GM19452 (cell line): ENCODE data around the gene ZFP82.

Experiments
- ATAC-seq: cut with Tn5 transposase; IDR thresholded peaks from one replicate; pipeline ENCODE4 v1.9.1; 2021; ENCODE audit not compliant: unreplicated experiment

Gene ZFP82

GRCh38 chr19:36373638-36374156, 44.7 kb downstream of the ZFP82 start:
- ATAC-seq = no peak

- no peak for ATAC-seq
Observed at GRCh38 chr19:36371886-36372285, 46.6 kb downstream of the ZFP82 start.

GRCh38 chr19:36363845-36364244, 54.6 kb downstream of the ZFP82 start:
- ATAC-seq = no peak
